PC-3 (cell line): Measurements from ENCODE around the gene ANKS4B.

ENCODE experiments used
- EZH2 ChIP-seq: fragments of 300-600 bp; sonication (generic); IDR thresholded peaks from one replicate; pipeline ENCODE4 v1.6.1; 2017; ENCODE audit warnings: antibody characterized with exemption, mild to moderate bottlenecking, low read length; ENCODE audit not compliant: unreplicated experiment
- EZH2phosphoT487 ChIP-seq: fragments of 300-600 bp; sonication (generic); IDR thresholded peaks from 2 replicates; pipeline ENCODE4 v1.6.1; 2018; ENCODE audit warnings: mild to moderate bottlenecking, antibody characterized with exemption, low read length, borderline replicate concordance

DNA sequence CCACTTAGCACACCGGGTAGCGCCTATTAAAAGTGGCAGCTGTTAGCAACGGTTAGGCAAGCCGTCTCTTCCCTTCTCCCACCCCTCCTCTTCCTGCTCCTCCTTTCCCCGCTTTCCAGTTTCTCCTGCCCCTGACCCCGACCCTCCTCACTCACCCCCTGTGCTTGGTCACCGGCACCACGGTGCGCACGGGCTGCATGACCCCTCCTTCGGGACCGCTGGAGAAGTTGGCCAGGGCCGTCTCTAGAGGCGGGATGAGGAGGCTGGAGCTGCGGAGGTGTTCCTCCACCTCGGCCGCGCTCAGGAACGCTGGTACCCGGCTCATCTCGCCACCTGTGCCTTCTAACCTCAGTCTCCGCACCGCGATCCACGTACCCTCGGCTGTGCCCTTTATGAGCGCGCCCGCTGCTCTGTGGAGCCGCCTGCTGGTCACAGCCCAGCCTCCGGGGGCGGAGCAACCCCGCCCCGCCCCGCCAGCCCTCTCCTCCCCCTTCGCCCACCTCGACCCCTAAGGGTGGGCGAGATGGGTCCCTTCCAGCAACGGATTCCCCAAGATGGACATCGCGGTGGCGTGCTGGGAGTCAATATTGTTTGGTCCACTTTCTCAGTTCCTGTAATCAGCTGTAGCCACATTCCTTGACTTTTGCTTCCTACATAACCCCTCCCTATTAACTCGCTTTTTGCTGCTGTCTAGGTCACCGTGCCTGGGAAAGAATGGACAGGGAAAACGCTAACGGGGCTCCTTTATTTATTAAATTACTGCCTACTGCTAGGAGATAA lies 44.6 kb downstream of the ANKS4B start, which contains the start of gene CRYM:
- no peak for TF ChIP-seq EZH2phosphoT487
- TF ChIP-seq EZH2: no peak
